ENCODE measurements around the gene EI24.

GRCh38 chr11:125624756-125625213 lies 55.5 kb downstream of the EI24 start, which contains the start of gene CHEK1:
- TF ChIP-seq CTCF (IDR thresholded peaks at IDR 0.05) (no peak), POLR2A (IDR thresholded peaks at IDR 0.05) (no peak)

All from body of pancreas (tissue), 4 donors.